NCI-H524 treated with DMSO at 0.1 percent for 48 hours (cell line): Measurements from ENCODE around the gene ZNF71.

Source experiments
- DNase-seq: peaks from one replicate; lab custom pipeline; 2025; lab: John Stamatoyannopoulos, UW

The ZNF71 gene

GRCh38 chr19:56594783-56595547 lies at the start of gene ZNF71:
Gene ZNF71 (plus strand): TSS chr19:56595302. CDS start chr19:56601559, 6,257 bp downstream.
- peak; percentile 1 for DNase-seq

- no peak for DNase-seq
Observed at GRCh38 chr19:56547535-56547934, 47.6 kb upstream of the ZNF71 start.

DNA sequence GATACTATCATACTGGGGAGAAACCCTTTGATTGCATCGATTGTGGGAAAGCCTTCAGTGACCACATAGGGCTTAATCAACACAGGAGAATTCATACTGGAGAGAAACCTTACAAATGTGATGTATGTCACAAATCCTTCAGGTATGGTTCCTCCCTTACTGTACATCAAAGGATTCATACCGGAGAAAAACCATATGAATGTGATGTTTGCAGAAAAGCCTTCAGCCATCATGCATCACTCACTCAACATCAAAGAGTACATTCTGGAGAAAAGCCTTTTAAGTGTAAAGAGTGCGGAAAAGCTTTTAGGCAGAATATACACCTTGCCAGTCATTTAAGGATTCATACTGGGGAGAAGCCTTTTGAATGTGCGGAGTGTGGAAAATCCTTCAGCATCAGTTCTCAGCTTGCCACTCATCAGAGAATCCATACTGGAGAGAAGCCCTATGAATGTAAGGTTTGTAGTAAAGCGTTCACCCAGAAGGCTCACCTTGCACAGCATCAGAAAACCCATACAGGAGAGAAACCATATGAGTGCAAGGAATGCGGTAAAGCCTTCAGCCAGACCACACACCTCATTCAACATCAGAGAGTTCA lies 40.7 kb upstream of the ZNF71 start:
- DNase-seq: no peak

GRCh38 chr19:56562766-56563165 lies 32.3 kb upstream of the ZNF71 start:
- no peak for DNase-seq

- DNase-seq: no peak
Observed at GRCh38 chr19:56566904-56567273, 28.2 kb upstream of the ZNF71 start.

DNA sequence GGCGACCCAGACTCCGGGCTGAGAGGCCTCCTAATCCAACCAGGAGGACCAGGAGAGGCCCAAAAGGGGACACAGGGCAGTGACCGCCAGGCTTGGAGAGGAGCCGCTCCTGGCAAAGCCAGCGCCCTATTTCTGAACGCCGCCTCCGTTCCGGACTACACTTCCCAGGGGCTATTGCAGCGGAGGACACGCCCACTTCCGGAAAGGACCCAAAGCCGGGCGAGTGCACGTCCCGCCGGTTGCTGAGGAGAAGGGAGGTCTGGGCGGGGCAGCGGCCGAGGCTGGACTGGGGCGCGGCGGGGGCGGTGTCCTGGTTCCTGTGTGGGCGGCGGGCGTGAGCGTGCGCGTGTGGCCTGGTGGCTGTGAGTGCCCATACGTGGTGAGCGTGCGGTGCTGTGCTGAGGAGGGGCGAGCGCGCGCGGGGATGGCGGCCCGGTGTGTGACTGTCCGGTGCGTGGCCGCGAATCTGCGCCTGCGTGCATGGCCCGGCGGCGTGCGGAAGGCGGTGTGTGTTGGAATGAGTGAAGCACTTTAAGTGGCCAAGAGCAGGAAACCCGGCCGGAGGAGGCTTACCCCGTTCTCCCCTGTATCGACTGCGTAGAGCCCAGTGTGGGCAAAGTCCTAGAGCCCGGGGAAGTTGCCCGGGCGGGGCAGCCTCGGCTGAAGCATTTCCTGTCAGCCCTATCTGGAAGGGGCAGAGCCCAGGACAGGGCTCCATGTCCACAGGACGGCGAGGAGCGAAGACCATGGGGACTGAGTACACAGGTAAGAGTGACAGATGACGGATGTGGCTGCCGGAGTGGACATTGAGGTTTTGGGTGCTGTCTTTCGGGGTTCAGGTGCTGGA lies 27.6 kb upstream of the ZNF71 start, which contains the start of gene ZNF470:
ZNF470 (plus strand) TSS at position 195 of the 847 bp plus-strand sequence. CDS start 2,844 bp downstream, outside the sequence.
- DNase-seq: peak; percentile 46

GRCh38 chr19:56572589-56572988 lies 22.5 kb upstream of the ZNF71 start:
- no peak for DNase-seq

- DNase-seq: no peak
Observed at GRCh38 chr19:56573914-56574313, 21.2 kb upstream of the ZNF71 start.

DNA sequence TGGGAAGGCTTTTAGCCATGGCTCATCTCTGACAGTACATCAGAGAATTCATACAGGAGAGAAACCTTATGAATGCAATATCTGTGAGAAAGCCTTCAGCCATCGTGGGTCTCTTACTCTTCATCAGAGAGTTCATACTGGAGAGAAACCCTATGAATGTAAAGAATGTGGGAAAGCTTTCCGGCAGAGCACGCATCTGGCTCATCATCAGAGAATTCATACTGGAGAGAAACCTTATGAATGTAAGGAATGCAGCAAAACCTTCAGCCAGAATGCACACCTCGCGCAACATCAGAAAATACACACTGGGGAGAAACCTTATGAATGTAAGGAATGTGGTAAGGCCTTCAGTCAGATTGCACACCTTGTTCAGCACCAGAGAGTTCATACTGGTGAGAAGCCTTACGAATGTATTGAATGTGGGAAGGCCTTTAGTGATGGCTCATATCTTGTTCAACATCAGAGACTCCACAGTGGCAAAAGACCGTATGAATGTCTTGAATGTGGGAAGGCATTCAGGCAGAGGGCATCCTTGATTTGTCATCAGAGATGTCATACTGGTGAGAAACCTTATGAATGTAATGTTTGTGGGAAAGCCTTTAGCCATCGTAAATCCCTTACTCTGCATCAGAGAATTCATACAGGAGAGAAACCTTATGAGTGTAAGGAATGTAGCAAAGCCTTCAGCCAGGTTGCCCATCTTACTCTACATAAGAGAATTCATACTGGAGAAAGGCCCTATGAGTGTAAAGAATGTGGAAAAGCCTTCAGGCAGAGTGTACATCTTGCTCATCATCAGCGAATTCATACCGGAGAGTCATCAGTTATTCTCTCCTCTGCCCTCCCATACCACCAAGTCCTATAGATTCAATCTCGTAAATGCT lies 17.1 kb upstream of the ZNF71 start:
- no peak for DNase-seq

GRCh38 chr19:56594446-56594782 lies 688 bp upstream of the ZNF71 start:
- DNase-seq: no peak

GRCh38 chr19:56595548-56595899 lies 422 bp downstream of the ZNF71 start:
- no peak for DNase-seq

DNA sequence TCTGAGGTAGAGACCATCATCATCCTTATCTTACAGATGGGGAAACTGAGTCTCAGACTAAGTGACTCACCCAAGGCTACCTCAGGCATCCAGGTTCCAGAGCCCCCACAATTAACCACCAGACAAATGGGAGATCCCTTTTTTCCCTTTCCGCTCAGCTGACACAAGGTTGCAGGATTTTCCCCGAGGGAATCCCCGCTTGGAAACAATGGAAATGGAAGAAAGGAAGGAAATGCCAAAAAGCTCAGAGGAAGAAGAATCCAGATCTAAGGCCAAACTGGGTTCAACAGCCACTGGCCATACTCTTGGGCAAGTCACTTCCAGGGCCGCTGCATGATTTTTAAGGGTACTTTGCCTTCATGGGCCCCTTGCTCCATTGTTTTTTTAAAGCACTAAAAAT lies 1.6 kb downstream of the ZNF71 start:
- no peak for DNase-seq

- no peak for DNase-seq
Observed at GRCh38 chr19:56597696-56598095, 2.6 kb downstream of the ZNF71 start.

GRCh38 chr19:56601375-56601774 lies 6.3 kb downstream of the ZNF71 start:
- DNase-seq: no peak

DNA sequence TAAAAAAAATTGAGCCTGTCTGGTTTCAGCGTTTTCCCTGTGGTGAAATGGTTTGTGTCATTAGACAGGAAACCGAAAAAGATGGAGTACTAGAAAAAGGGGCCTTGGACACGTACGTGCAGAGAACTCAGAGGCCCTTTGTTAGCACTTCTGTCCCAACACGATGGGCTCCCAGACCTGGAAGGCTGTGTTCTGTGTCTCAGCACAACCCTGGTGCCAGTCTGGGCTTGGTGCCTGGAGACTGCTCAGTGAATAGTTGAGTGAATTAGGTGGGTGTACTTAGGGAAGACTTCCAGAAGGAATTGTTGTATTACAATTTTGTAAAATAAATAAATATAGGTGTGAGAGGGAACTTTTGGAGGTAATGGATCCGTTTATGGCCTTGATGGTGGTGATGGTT lies 8.7 kb downstream of the ZNF71 start:
- no peak for DNase-seq

- no peak for DNase-seq
Observed at GRCh38 chr19:56608274-56608964, 13.3 kb downstream of the ZNF71 start.

GRCh38 chr19:56611288-56611687 lies 16.2 kb downstream of the ZNF71 start:
- no peak for DNase-seq

GRCh38 chr19:56612737-56613136 lies 17.6 kb downstream of the ZNF71 start:
- no peak for DNase-seq

DNA sequence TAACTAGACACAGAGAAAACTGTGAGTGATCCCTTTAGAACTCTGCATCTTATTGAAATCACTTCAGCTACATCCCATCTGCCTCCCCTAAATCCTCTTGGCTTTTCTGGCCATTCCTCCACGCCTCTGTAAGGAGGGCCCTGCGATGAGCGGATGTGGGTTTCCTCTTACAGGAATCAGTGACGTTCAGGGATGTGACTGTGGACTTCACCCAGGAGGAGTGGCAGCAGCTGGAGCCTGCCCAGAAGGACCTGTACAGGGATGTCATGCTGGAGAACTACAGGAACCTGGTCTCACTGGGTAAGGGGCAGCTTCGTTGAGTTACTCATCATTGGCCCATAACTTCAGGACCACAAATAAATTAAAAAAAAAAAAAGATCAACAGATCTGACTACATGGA lies 18.5 kb downstream of the ZNF71 start:
- DNase-seq: no peak

DNA sequence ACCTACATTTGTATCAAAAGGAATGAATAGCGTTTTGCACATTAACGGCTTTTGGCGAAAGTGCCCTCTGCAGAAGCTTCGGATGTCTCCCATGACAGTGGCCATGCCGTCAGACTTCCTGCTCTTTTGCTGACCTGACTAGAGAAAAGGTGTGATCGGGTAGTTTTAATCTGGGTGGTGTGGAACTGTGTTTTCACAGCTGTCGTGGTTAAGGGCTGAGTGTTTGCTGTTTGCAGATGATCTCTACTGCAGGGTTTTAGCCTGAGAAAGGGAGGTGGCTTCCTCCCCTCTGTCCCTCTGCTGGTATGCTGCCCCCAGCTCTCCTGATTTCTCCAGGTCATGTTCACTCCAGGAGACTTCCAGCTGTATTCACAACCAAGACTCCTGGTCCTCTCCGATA lies 22.4 kb downstream of the ZNF71 start:
- no peak for DNase-seq

- no peak for DNase-seq
Observed at GRCh38 chr19:56619121-56619520, 24.0 kb downstream of the ZNF71 start.
